HAP-1 (cell line): ENCODE results near the gene HTR1B.

Source experiments
- DNase-seq, 2 experiments: peaks; one replicate each; pipeline ENCODE4 v3.0.0-alpha.2; 2016 to 2020; ENCODE audit warnings: low spot score in 2 of 2
- H3K27me3 ChIP-seq: fragments of 250-450 bp; sonication (Bioruptor Pico); 2 replicates; pipeline ENCODE4 v1.5.1; 2020; ENCODE audit warnings: low read depth, mild to moderate bottlenecking, moderate library complexity
- H3K36me3 ChIP-seq: fragments of 250-450 bp; sonication (Bioruptor Pico); replicated peaks from 2 replicates; pipeline ENCODE4 v1.5.1; 2020; ENCODE audit warnings: mild to moderate bottlenecking
- H3K4me1 ChIP-seq: fragments of 250-450 bp; sonication (Bioruptor Pico); 2 replicates; pipeline ENCODE4 v1.5.1; 2020; ENCODE audit warnings: mild to moderate bottlenecking
- H3K4me3 ChIP-seq: fragments of 250-450 bp; sonication (Bioruptor Pico); 2 replicates; pipeline ENCODE4 v1.5.1; 2020; ENCODE audit warnings: mild to moderate bottlenecking, moderate library complexity
- H3K9me3 ChIP-seq: fragments of 250-450 bp; sonication (Bioruptor Pico); 2 replicates; pipeline ENCODE4 v1.5.1; 2020; ENCODE audit warnings: mild to moderate bottlenecking, moderate library complexity
- in situ Hi-C: fragments of 300-500 bp; cut with MboI; formaldehyde crosslinking; loops from 3 replicates; pipeline ENCODE4 v1.14.3; 2020; ENCODE audit warnings: low sequenced_read_pairs, inconsistent platforms, mixed read lengths

The HTR1B gene

GRCh38 chr6:77446249-77446648 is 17.0 kb downstream of the HTR1B start:
- no peaks in the 10 kb centered on the region for H3K4me1 ChIP-seq
- no peaks in the 10 kb centered on the region for H3K36me3 ChIP-seq
- H3K27me3 ChIP-seq = no peaks in the 10 kb centered on the region
- no peak overlapping the region for H3K4me3 ChIP-seq
- DNase-seq = no peak
- in situ Hi-C loops = no loop called here
- no peaks in the 10 kb centered on the region for H3K9me3 ChIP-seq

GRCh38 chr6:77445214-77445613 is 18.1 kb downstream of the HTR1B start:
- H3K9me3 ChIP-seq = no peaks in the 10 kb centered on the region
- H3K4me3 ChIP-seq = no peak overlapping the region
- no peaks in the 10 kb centered on the region for H3K27me3 ChIP-seq
- no peaks in the 10 kb centered on the region for H3K4me1 ChIP-seq
- H3K36me3 ChIP-seq = no peaks in the 10 kb centered on the region
- no peak for DNase-seq
- in situ Hi-C loops = no loop called here

- in situ Hi-C loops = no loop called here
- Histone ChIP-seq H3K36me3 (no peaks in the 10 kb centered on the region), H3K9me3 (no peaks in the 10 kb centered on the region), H3K27me3 (no peaks in the 10 kb centered on the region), H3K4me3 (no peak overlapping the region), H3K4me1 (no peaks in the 10 kb centered on the region)
- DNase-seq = no peak
These were observed 22.9 kb downstream of the HTR1B start for GRCh38 chr6:77440206-77440976.

- H3K4me3 ChIP-seq = no peak overlapping the region
- H3K9me3 ChIP-seq = no peaks in the 10 kb centered on the region
- DNase-seq = no peak
- H3K27me3 ChIP-seq = no peaks in the 10 kb centered on the region
- H3K4me1 ChIP-seq = no peaks in the 10 kb centered on the region
- H3K36me3 ChIP-seq = no peaks in the 10 kb centered on the region
- in situ Hi-C loops = no loop called here
These were observed 29.4 kb downstream of the HTR1B start for GRCh38 chr6:77433888-77434287.

GRCh38 chr6:77430504-77430903 is 32.8 kb downstream of the HTR1B start:
- no peak overlapping the region for H3K4me3 ChIP-seq
- in situ Hi-C loops = no loop called here
- no peak for DNase-seq
- no peaks in the 10 kb centered on the region for H3K36me3 ChIP-seq
- H3K27me3 ChIP-seq = no peaks in the 10 kb centered on the region
- no peaks in the 10 kb centered on the region for H3K9me3 ChIP-seq
- no peaks in the 10 kb centered on the region for H3K4me1 ChIP-seq

- H3K36me3 ChIP-seq = no peaks in the 10 kb centered on the region
- H3K9me3 ChIP-seq = no peaks in the 10 kb centered on the region
- no peak for DNase-seq
- in situ Hi-C loops = no loop called here
- no peaks in the 10 kb centered on the region for H3K4me1 ChIP-seq
- H3K4me3 ChIP-seq = no peak overlapping the region
- H3K27me3 ChIP-seq = no peaks in the 10 kb centered on the region
These were observed 37.6 kb downstream of the HTR1B start for GRCh38 chr6:77425671-77426070.

GRCh38 chr6:77425216-77425615 is 38.1 kb downstream of the HTR1B start:
- DNase-seq = no peak
- in situ Hi-C loops = no loop called here
- no peak overlapping the region for H3K4me3 ChIP-seq
- H3K9me3 ChIP-seq = no peaks in the 10 kb centered on the region
- H3K4me1 ChIP-seq = no peaks in the 10 kb centered on the region
- H3K36me3 ChIP-seq = no peaks in the 10 kb centered on the region
- H3K27me3 ChIP-seq = no peaks in the 10 kb centered on the region

GRCh38 chr6:77424761-77425160 is 38.5 kb downstream of the HTR1B start:
- in situ Hi-C loops = no loop called here
- H3K36me3 ChIP-seq = no peaks in the 10 kb centered on the region
- H3K4me3 ChIP-seq = no peak overlapping the region
- H3K4me1 ChIP-seq = no peaks in the 10 kb centered on the region
- DNase-seq = no peak
- no peaks in the 10 kb centered on the region for H3K27me3 ChIP-seq
- H3K9me3 ChIP-seq = no peaks in the 10 kb centered on the region

- H3K9me3 ChIP-seq = no peaks in the 10 kb centered on the region
- no peaks in the 10 kb centered on the region for H3K27me3 ChIP-seq
- no peaks in the 10 kb centered on the region for H3K4me1 ChIP-seq
- in situ Hi-C loops = no loop called here
- no peak for DNase-seq
- no peak overlapping the region for H3K4me3 ChIP-seq
- H3K36me3 ChIP-seq = no peaks in the 10 kb centered on the region
These were observed 46.5 kb downstream of the HTR1B start for GRCh38 chr6:77416839-77417238.

- H3K36me3 ChIP-seq = no peaks in the 10 kb centered on the region
- no peak overlapping the region for H3K4me3 ChIP-seq
- in situ Hi-C loops = no loop called here
- no peaks in the 10 kb centered on the region for H3K9me3 ChIP-seq
- H3K4me1 ChIP-seq = no peaks in the 10 kb centered on the region
- no peaks in the 10 kb centered on the region for H3K27me3 ChIP-seq
- no peak for DNase-seq
These were observed 47.6 kb downstream of the HTR1B start for GRCh38 chr6:77415706-77416105.
